ENCODE results near the gene ZC3H6.
"Not testable (repeated sequence)": the region's sequence is repeated elsewhere in the genome, so short reads cannot be mapped to it uniquely, and the experiment has no call there.

DNA sequence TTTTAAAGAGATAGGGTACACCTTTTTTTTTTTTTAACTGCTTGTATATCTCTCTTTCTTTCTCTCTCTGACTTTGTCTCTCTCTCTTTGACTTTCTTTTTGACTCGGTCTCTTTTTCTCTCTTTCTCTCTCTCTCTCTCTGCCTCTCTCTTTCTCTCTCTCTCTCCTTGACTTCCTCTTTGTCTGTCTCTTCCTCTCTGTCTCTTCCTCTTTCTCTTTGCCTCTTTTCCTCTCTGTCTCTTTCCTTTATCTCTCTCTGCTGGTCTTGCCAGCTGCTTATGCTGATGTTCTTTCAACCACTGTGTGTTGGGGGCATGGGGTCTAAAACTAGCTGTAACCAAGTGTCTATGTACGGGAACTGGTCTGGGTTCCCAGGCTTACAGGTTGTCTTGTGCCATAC is 76.9 kb downstream of the ZC3H6 start:
- TF ChIP-seq, protein P1, sequence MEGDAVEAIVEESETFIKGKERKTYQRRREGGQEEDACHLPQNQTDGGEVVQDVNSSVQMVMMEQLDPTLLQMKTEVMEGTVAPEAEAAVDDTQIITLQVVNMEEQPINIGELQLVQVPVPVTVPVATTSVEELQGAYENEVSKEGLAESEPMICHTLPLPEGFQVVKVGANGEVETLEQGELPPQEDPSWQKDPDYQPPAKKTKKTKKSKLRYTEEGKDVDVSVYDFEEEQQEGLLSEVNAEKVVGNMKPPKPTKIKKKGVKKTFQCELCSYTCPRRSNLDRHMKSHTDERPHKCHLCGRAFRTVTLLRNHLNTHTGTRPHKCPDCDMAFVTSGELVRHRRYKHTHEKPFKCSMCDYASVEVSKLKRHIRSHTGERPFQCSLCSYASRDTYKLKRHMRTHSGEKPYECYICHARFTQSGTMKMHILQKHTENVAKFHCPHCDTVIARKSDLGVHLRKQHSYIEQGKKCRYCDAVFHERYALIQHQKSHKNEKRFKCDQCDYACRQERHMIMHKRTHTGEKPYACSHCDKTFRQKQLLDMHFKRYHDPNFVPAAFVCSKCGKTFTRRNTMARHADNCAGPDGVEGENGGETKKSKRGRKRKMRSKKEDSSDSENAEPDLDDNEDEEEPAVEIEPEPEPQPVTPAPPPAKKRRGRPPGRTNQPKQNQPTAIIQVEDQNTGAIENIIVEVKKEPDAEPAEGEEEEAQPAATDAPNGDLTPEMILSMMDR (IDR thresholded peaks at IDR 0.05): not testable (repeated sequence)
- not testable (repeated sequence) for TF ChIP-seq ZFX (IDR thresholded peaks at IDR 0.05; ENCODE audit: borderline replicate concordance)

Data from 22Rv1 (cell line).